HEK293 (cell line): ENCODE measurements around the gene ZNF280A.

Source experiments
- CTCF ChIP-seq: fragments of 450-650 bp; formaldehyde crosslinking; IDR thresholded peaks from 2 replicates; pipeline ENCODE4 v1.5.1; 2016; ENCODE audit warnings: missing biosample characterization, missing genetic modification characterization
- KLF1 ChIP-seq: fragments of 450-650 bp; formaldehyde crosslinking; IDR thresholded peaks from 2 replicates; pipeline ENCODE4 v1.5.1; 2016; ENCODE audit warnings: missing biosample characterization, missing genetic modification characterization
- SP3 ChIP-seq: fragments of 450-650 bp; formaldehyde crosslinking; IDR thresholded peaks from 2 replicates; pipeline ENCODE4 v1.5.1; 2016; ENCODE audit warnings: missing biosample characterization, missing genetic modification characterization
- ZNF121 ChIP-seq: fragments of 450-650 bp; formaldehyde crosslinking; IDR thresholded peaks from 2 replicates; pipeline ENCODE4 v1.5.1; 2016; ENCODE audit warnings: missing biosample characterization, missing genetic modification characterization
- ZNF311 ChIP-seq: fragments of 450-650 bp; formaldehyde crosslinking; IDR thresholded peaks from 2 replicates; pipeline ENCODE4 v1.5.1; 2017; ENCODE audit warnings: missing biosample characterization, missing genetic modification characterization, borderline replicate concordance
- ZNF350 ChIP-seq: fragments of 450-650 bp; formaldehyde crosslinking; IDR thresholded peaks from 2 replicates; pipeline ENCODE4 v1.5.0; 2017; ENCODE audit warnings: missing biosample characterization, mild to moderate bottlenecking, missing genetic modification characterization
- ZNF549 ChIP-seq: fragments of 450-650 bp; IDR thresholded peaks from 2 replicates; pipeline ENCODE4 v1.5.1; 2018; ENCODE audit warnings: missing biosample characterization, missing genetic modification characterization, mild to moderate bottlenecking, inconsistent platforms, moderate library complexity
- ZNF747 ChIP-seq: fragments of 450-650 bp; formaldehyde crosslinking; IDR thresholded peaks from 2 replicates; pipeline ENCODE4 v1.5.1; 2016; ENCODE audit warnings: missing biosample characterization, missing genetic modification characterization

GRCh38 chr22:22547226-22547625 lies 27.2 kb upstream of the ZNF280A start:
- TF ChIP-seq CTCF (tag by site-specific recombination) (no peak), SP3 (tag by site-specific recombination) (no peak), KLF1 (no peak), ZNF121 (no peak), ZNF311 (tag by site-specific recombination) (no peak), ZNF747 (tag by site-specific recombination) (no peak), ZNF549 (tag by site-specific recombination) (no peak), ZNF350 (tag by site-specific recombination) (no peak)
